MM.1S (cell line): ENCODE data around the gene NTM.

Source experiments
- DNase-seq: peaks from one replicate; pipeline ENCODE4 v3.0.0-alpha.2; 2015
- H2AFZ ChIP-seq: fragments of 300-600 bp; sonication (generic); 2 replicates; pipeline ENCODE4 v1.6.0; 2016; ENCODE audit warnings: antibody characterized with exemption, low read length
- H3F3A ChIP-seq: fragments of 300-600 bp; sonication (generic); 2 replicates; pipeline ENCODE4 v1.6.1; 2016; ENCODE audit warnings: mild to moderate bottlenecking, antibody characterized with exemption, low read length, moderate library complexity, mixed read lengths; ENCODE audit not compliant: insufficient read depth
- H3K27ac ChIP-seq: fragments of 300-600 bp; sonication (generic); 2 replicates; pipeline ENCODE4 v1.5.1; 2016; ENCODE audit warnings: mild to moderate bottlenecking, low read length
- H3K27me3 ChIP-seq: fragments of 300-600 bp; sonication (generic); replicated peaks from 2 replicates; pipeline ENCODE4 v1.6.0; 2016; ENCODE audit warnings: low read length; ENCODE audit not compliant: insufficient read depth
- H3K36me3 ChIP-seq: fragments of 300-600 bp; sonication (generic); replicated peaks from 2 replicates; pipeline ENCODE4 v1.6.1; 2016; ENCODE audit warnings: mild to moderate bottlenecking, low read length, mixed read lengths; ENCODE audit not compliant: insufficient read depth
- H3K4me1 ChIP-seq: fragments of 300-600 bp; sonication (generic); 2 replicates; pipeline ENCODE4 v1.6.1; 2016; ENCODE audit warnings: low read length, mixed read lengths
- H3K4me2 ChIP-seq: fragments of 300-600 bp; sonication (generic); 2 replicates; pipeline ENCODE4 v1.6.0; 2016; ENCODE audit warnings: low read depth, low read length
- H3K4me3 ChIP-seq: fragments of 300-600 bp; sonication (generic); 2 replicates; pipeline ENCODE4 v1.5.1; 2016; ENCODE audit warnings: low read length, mixed read lengths
- H3K79me2 ChIP-seq: fragments of 300-600 bp; sonication (generic); 2 replicates; pipeline ENCODE4 v1.6.1; 2016; ENCODE audit warnings: mixed run types, low read length, mixed read lengths
- H3K9ac ChIP-seq: fragments of 300-600 bp; sonication (generic); 2 replicates; pipeline ENCODE4 v1.6.1; 2016; ENCODE audit warnings: low read length, mixed read lengths
- H3K9me2 ChIP-seq: fragments of 300-600 bp; sonication (generic); replicated peaks from 2 replicates; pipeline ENCODE4 v1.6.1; 2016; ENCODE audit warnings: mild to moderate bottlenecking, low read length, mixed read lengths; ENCODE audit not compliant: insufficient read depth
- H3K9me3 ChIP-seq: fragments of 300-600 bp; sonication (generic); replicated peaks from 2 replicates; pipeline ENCODE4 v1.6.1; 2016; ENCODE audit warnings: mild to moderate bottlenecking, low read length, mixed read lengths; ENCODE audit not compliant: insufficient read depth
- H4K20me1 ChIP-seq: fragments of 300-600 bp; sonication (generic); 2 replicates; pipeline ENCODE4 v1.6.1; 2016; ENCODE audit warnings: mild to moderate bottlenecking, low read length, moderate library complexity, mixed read lengths; ENCODE audit not compliant: insufficient read depth
- EZH2 ChIP-seq: fragments of 300-600 bp; sonication (generic); optimal IDR thresholded peaks from 2 replicates; pipeline ENCODE3; 2017; ENCODE audit warnings: low read depth, mild to moderate bottlenecking, antibody characterized with exemption, low read length, mixed read lengths
- EZH2phosphoT487 ChIP-seq: fragments of 300-600 bp; sonication (generic); IDR thresholded peaks from 2 replicates; pipeline ENCODE4 v1.6.1; 2018; ENCODE audit warnings: antibody characterized with exemption, low read length
- TF ChIP-seq, protein P1 (sequence below): fragments of 300-600 bp; sonication (generic); IDR thresholded peaks from 2 replicates; pipeline ENCODE4 v1.5.1; 2016; ENCODE audit warnings: antibody characterized with exemption, low read length, mixed read lengths

The NTM gene

DNA sequence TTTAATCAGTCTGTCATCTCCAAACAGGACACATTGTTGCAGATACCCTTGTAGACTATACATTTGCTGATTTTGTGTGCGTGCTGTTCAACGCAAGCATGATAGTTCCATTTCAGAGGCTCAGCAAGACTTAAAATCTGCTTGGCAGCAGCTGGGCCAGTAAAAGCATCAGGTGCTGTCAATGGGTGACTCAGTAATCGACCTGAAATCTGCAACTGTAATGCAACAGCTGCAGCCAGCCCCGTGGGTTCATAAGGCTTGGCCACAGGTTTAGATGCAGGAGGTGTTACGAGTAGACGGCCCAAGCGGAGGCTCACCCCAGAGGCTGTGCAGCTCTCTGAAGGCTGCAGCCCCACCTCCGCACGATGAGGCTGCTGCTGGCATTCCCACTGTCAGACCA lies 84.6 kb downstream of the NTM start:
- no peaks in the 10 kb centered on the region for H3K9me3 ChIP-seq
- DNase-seq: no peak
- H3K36me3 ChIP-seq: no peaks in the 10 kb centered on the region
- TF ChIP-seq, protein P1, sequence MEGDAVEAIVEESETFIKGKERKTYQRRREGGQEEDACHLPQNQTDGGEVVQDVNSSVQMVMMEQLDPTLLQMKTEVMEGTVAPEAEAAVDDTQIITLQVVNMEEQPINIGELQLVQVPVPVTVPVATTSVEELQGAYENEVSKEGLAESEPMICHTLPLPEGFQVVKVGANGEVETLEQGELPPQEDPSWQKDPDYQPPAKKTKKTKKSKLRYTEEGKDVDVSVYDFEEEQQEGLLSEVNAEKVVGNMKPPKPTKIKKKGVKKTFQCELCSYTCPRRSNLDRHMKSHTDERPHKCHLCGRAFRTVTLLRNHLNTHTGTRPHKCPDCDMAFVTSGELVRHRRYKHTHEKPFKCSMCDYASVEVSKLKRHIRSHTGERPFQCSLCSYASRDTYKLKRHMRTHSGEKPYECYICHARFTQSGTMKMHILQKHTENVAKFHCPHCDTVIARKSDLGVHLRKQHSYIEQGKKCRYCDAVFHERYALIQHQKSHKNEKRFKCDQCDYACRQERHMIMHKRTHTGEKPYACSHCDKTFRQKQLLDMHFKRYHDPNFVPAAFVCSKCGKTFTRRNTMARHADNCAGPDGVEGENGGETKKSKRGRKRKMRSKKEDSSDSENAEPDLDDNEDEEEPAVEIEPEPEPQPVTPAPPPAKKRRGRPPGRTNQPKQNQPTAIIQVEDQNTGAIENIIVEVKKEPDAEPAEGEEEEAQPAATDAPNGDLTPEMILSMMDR: no peak
- no peak for TF ChIP-seq EZH2
- no peak for TF ChIP-seq EZH2phosphoT487
- no peaks in the 10 kb centered on the region for H3K9me2 ChIP-seq
- no peaks in the 10 kb centered on the region for H4K20me1 ChIP-seq
- no peak overlapping the region for H3K4me2 ChIP-seq
- no peaks in the 10 kb centered on the region for H3F3A ChIP-seq
- no peak overlapping the region for H3K27ac ChIP-seq
- no peak overlapping the region for H3K4me3 ChIP-seq
- no peaks in the 10 kb centered on the region for H3K79me2 ChIP-seq
- no peak overlapping the region for H2AFZ ChIP-seq
- H3K27me3 ChIP-seq: no peaks in the 10 kb centered on the region
- no peak overlapping the region for H3K9ac ChIP-seq
- H3K4me1 ChIP-seq: no peaks in the 10 kb centered on the region

DNA sequence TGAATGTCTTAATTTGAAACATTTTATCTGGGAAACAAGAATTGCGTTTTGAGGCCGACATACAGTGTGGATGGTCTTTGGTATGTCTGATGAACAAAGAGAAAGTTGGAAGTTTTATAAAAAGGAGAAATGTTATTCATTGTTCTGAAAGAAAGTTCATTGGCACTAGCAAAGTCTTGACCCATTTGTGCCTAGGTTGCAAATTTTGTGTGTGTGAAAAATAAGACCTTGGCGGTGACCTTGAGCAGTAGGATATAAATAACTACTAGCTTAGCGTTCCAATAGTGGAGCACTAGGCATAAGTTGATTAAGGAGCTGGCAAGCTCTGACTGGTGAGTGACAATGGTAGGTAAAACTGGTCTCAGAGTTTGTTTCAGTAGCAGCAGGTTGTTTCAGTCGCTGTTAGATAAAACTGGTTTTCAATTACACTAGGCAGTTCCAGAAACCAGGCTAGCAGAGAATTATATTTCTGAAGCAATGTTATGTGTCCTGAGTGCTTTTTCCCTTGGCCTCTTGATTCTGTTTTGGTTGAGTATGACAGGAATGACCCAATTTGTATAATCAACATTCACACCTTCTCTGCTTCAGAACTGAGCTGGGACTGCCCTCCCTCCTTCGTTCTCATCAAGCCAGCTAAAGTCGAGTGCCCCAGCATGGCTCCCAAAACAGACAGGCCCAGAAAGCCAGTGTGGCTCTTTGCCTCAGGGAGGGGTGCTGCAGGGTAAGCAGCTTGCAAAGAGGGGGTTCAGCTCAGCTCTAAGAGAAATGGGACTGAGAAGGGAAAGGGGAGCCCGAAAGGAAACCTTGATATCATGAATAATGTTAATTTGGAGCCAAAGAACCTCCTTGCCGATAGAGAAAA lies 85.7 kb downstream of the NTM start:
- no peak for TF ChIP-seq EZH2phosphoT487
- TF ChIP-seq, protein P1: no peak
- TF ChIP-seq EZH2: no peak
- no peaks in the 10 kb centered on the region for H3K9me3 ChIP-seq

DNA sequence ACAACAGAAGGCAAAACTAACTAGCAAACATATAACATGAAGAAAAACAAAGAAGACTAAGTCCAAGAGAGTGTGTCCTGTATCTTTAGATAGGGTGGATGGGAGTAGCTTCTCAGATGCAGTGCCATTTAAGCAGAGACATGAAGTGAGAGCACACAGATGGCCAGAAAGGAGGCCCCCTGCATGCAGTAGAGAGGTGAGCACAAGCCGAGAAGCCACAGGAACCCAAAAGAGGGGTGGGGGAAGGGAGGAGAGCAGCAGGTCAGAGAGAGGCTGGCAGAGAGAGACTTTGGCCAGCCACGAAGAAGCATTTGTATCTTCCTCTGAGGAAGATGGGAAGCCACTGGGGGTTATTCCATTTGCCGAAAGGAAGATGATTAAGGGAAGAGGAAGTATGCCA lies 86.7 kb downstream of the NTM start:
- H3K27me3 ChIP-seq: no peaks in the 10 kb centered on the region
- H3K4me1 ChIP-seq: no peaks in the 10 kb centered on the region
- no peak overlapping the region for H3K27ac ChIP-seq
- H3K4me2 ChIP-seq: no peak overlapping the region
- no peak overlapping the region for H3K9ac ChIP-seq
- no peak for DNase-seq
- H4K20me1 ChIP-seq: no peaks in the 10 kb centered on the region
- no peaks in the 10 kb centered on the region for H3K9me3 ChIP-seq
- no peaks in the 10 kb centered on the region for H3F3A ChIP-seq
- H3K9me2 ChIP-seq: no peaks in the 10 kb centered on the region
- no peaks in the 10 kb centered on the region for H3K79me2 ChIP-seq
- H3K36me3 ChIP-seq: no peaks in the 10 kb centered on the region
- H3K4me3 ChIP-seq: no peak overlapping the region
- TF ChIP-seq, protein P1: no peak
- TF ChIP-seq EZH2phosphoT487 (no peak), EZH2 (no peak)
- no peak overlapping the region for H2AFZ ChIP-seq

More for the DNA sequence above, 85.7 kb downstream of the NTM start:
- H3K36me3 ChIP-seq: no peaks in the 10 kb centered on the region
- no peaks in the 10 kb centered on the region for H3F3A ChIP-seq
- no peaks in the 10 kb centered on the region for H4K20me1 ChIP-seq
- no peaks in the 10 kb centered on the region for H3K4me1 ChIP-seq
- no peaks in the 10 kb centered on the region for H3K27me3 ChIP-seq
- H3K79me2 ChIP-seq: no peaks in the 10 kb centered on the region
- H2AFZ ChIP-seq: no peak overlapping the region
- no peak overlapping the region for H3K27ac ChIP-seq
- no peaks in the 10 kb centered on the region for H3K9me2 ChIP-seq
- H3K9ac ChIP-seq: no peak overlapping the region
- no peak overlapping the region for H3K4me3 ChIP-seq
- H3K4me2 ChIP-seq: no peak overlapping the region
- DNase-seq: no peak
